GM21786 (cell line): ENCODE measurements around the gene BAIAP2.
"Not testable (repeated sequence)": the region's sequence is repeated elsewhere in the genome, so short reads cannot be mapped to it uniquely, and the experiment has no call there.

Experiments
- ATAC-seq: cut with Tn5 transposase; IDR thresholded peaks from one replicate; pipeline ENCODE4 v1.9.1; 2021; ENCODE audit not compliant: unreplicated experiment

BAIAP2 gene

GRCh38 chr17:81154016-81154415 lies 119.1 kb downstream of the BAIAP2 start:
- ATAC-seq = not testable (repeated sequence)

- ATAC-seq = no peak
Observed at GRCh38 chr17:81154961-81155360, 120.0 kb downstream of the BAIAP2 start.

GRCh38 chr17:81156866-81157805 lies 122.2 kb downstream of the BAIAP2 start:
- ATAC-seq = no peak

DNA sequence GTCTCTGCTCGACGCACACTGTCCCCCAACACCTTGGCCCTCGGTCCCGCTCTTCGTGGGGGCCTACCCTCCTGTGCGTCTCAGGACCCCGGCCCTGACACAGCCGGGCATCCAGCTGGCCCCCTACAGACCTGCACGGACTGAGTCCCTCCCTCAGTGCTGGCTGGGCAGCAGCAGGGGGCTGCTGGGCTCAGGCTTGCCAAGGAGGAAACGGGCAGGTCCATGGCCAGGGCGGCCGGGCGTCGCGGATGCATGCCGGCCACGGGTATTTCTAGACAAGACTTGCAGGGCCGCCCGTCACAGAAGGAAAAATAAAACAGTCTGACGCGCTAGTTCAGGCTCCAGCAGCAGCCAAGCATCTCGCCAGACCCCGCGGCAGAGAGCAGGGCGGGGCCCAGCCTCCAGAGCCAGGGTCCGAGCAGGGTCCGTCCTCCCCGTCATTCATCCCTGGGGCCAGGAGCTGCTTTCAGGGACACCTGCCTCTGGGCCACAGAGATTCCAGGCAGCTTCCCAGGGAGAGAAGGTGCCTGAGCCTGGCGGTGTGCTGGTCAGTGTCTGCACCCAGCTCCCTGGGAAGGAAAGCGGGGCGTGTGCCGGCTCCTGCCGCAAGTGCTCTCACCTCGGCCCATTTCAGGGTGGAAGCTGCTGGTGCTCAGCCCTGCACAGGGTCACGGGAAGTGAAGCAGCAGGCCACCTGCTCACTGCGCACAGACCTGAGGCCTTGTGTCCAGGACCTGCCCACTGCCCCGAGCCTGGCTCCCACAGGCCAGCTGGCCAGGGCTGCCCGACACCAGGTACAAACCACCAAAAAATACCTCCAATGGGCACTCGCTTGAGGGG lies 123.1 kb downstream of the BAIAP2 start:
- no peak for ATAC-seq

DNA sequence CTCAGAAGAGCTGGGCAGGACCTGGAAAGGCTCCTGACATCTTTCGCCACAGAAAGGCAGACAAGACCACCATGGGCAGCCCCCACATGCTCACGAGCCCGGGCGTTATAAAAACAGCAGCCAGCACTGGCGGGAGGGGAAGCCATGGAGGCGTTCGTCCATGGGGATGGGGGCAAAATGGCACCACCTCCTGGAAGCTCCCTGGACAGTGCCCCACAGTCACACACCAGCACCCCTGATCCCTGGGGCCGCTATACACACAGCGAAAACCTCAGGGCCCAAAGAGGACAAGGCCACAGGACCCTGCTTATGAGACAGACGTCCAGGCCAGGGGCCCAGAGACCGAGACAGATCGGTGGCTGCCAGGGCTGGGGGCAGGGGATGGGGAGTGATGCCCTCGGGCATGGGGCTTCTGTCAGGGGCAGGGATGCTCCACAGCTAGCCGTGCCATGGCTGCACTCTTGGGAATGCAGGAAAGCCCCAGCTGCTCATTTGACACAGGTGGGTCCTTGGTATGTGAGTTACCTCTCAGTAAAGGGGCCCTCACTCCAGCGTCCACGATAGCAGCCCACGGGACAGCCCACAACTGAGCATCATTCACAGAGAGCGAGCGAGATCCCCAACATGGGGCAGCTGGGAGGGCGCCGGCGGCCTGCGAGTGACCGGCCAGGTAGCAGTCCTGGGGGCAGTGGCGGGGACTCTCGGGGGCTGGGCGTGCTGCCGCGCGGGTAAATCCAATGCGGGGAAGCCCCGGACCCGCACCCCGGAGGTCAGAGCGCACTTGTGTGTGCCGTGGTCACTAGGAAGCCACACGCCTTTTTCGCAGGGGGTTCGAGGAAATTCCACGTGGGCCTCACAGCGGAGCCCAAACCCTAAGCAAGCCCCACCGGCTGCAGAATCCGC lies 124.0 kb downstream of the BAIAP2 start:
- no peak for ATAC-seq

- no peak for ATAC-seq
Observed at GRCh38 chr17:81159611-81160265, 124.8 kb downstream of the BAIAP2 start.

- no peak for ATAC-seq
Observed at GRCh38 chr17:81160306-81160705, 125.4 kb downstream of the BAIAP2 start.

- ATAC-seq = no peak
Observed at GRCh38 chr17:81160747-81161453, 125.9 kb downstream of the BAIAP2 start.

GRCh38 chr17:81161536-81161935 lies 126.6 kb downstream of the BAIAP2 start:
- no peak for ATAC-seq

DNA sequence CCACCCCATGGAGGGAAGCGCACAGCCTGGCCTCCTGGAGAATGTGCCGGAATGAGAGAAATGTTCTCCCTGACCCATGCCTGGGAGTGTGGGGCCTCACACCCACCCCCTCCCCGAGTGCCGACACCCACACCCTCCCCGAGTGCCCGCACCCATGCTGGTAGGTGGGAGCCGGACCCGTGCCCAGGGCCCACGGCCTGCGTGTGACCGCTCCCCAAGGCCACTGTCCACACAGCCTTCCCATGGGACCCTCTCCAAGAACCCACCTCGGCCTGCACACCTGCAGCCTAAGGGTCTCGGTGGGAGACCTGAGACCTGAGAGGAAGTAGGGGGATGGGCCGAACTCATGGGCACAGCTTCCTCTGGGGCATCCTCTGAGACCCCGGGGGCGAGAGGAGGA lies 127.0 kb downstream of the BAIAP2 start:
- no peak for ATAC-seq

DNA sequence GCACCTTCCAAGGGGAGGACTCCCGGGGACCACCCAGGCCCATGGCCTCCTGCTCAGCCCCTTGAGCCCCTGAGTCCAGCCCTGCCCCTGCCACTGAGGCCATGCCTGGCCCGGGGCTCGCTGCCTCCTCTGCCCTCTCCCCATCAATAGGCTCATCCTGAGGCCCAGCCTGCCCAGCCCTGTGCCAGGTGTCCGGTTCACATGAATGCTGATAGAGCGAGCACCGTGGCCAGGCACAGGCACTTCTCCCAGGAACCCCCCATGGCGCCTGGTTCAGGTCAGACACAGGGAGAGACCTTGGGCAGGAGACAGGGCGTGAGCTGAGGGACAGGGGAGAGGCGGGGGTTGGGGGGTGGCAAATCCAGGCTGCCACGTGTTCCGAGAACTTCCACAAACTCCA lies 127.5 kb downstream of the BAIAP2 start:
- ATAC-seq = no peak

- ATAC-seq = no peak
Observed at GRCh38 chr17:81163051-81163695, 128.2 kb downstream of the BAIAP2 start.

- ATAC-seq = no peak
Observed at GRCh38 chr17:81163703-81164370, 128.9 kb downstream of the BAIAP2 start.

DNA sequence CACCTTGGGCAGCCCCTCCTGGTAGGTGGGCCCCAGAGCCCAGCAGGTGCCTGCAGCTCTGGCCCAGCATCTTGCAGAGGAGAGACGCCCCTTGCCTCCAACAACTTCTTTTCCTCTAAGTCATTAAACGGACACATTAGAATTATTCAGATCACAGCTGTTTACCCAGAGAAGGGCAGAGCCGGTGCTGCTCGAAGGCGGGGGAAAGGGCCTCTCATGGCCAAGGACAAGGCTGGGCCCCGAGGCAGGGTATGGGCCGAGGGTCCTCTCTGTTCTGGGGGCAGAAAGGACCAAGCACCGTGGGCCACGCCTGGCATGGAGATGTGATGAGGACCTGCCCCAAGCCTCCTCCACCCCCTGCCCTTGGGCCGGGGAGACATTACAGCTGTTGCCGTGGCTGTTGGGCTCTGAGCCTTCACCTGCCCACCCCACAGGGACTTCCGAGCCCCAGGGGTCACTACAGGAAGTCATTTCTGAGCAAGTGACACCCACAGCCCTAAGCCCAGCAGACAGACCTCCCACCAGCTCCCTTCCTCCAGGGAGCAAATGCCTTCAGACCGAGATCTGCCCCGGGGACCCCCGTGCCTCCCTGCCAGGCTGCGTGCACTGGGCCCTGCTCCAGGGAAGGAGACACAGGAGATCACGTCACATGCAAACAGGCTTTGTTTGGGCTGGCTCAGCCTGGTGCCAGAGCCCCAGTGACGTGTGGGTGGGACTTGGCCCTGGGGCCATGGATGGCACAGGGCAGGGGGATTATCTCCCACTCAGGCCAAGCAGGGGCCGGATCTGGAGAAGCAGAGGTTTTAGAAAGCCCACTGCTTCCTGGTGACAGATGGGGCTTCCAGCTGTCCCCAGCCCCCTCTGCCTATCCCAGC lies 129.7 kb downstream of the BAIAP2 start:
- ATAC-seq = no peak

GRCh38 chr17:81165246-81166032 lies 130.5 kb downstream of the BAIAP2 start, which contains the start of gene PVALEF:
Gene PVALEF, plus strand, starts transcription at chr17:81165507. Its CDS starts 15,720 bp downstream, at chr17:81181227.
- ATAC-seq = no peak

GRCh38 chr17:81166033-81166492 lies 131.1 kb downstream of the BAIAP2 start, which contains the start of gene AATK:
Gene AATK, minus strand, starts transcription at chr17:81166221. Its CDS starts 229 bp downstream, at chr17:81165992.
- no peak for ATAC-seq
